Naive thymus-derived CD4-positive, alpha-beta T cell (primary cell): ENCODE data around the gene PARD3B. TPM values are rescaled to one million over a fixed set of nuclear protein-coding genes. Genes with fewer than 3 reads are reported as not detected.

Source experiments
- ATAC-seq: fragments of 150-1000 bp; cut with Tn5 transposase; 2 replicates; pipeline ENCODE4 v1.10.0; 2021; ENCODE audit warnings: mild to moderate bottlenecking, moderate library complexity
- CTCF ChIA-PET: fragments of 350-600 bp; sonication (Branson Sonifier 250); formaldehyde crosslinking; loops from one replicate; lab custom pipeline; 2021; ENCODE audit warnings: antibody characterized with exemption; lab: Charles Lee
- POLR2A ChIA-PET: fragments of 350-600 bp; sonication (Branson Sonifier 250); formaldehyde crosslinking; loops from one replicate; lab custom pipeline; 2021; ENCODE audit warnings: antibody characterized with exemption, inconsistent platforms; lab: Charles Lee
- DNase-seq, 9 donors: peaks; one replicate each; pipeline versions ENCODE4 v3.0.0 to v3.0.0-alpha.2; 2020 to 2022; ENCODE audit warnings: mixed read lengths in 1 of 9
- H3K27ac ChIP-seq: one replicate; pipeline ENCODE4 v1.7.0; 2013; ENCODE audit warnings: mild to moderate bottlenecking, low read depth, low read length, moderate library complexity
- H3K27me3 ChIP-seq, 2 donors: one replicate each; pipeline ENCODE4 v1.7.0; 2013; ENCODE audit warnings: low read length in 2 of 2, mild to moderate bottlenecking in 2 of 2, moderate library complexity in 2 of 2; ENCODE audit not compliant: control insufficient read depth in 2 of 2, insufficient read depth in 2 of 2
- H3K36me3 ChIP-seq, 3 experiments: 1 replicate in 2 of 3; 2 replicates in 1 of 3; pipeline ENCODE4 v1.7.0; 2013; ENCODE audit warnings: low read length in 3 of 3, mild to moderate bottlenecking in 3 of 3, moderate library complexity in 1 of 3; ENCODE audit not compliant: insufficient read depth in 3 of 3, control insufficient read depth in 2 of 3
- H3K4me1 ChIP-seq, 2 donors: one replicate each; pipeline ENCODE4 v1.7.0; 2013; ENCODE audit warnings: low read length in 2 of 2, mild to moderate bottlenecking in 2 of 2, moderate library complexity in 1 of 2; ENCODE audit not compliant: control insufficient read depth in 2 of 2, insufficient read depth in 2 of 2
- H3K4me3 ChIP-seq: 2 replicates; pipeline ENCODE4 v1.7.0; 2013; ENCODE audit warnings: mild to moderate bottlenecking, low read length
- H3K9me3 ChIP-seq, 3 experiments: 1 replicate in 2 of 3; 2 replicates in 1 of 3; pipeline ENCODE4 v1.7.0; 2013; ENCODE audit warnings: low read length in 3 of 3; ENCODE audit not compliant: control insufficient read depth in 2 of 3
- H3K27ac Mint-ChIP-seq, 9 donors: one replicate each; pipeline ENCODE4 v1.8.0; 2020 to 2022; ENCODE audit warnings: mixed read lengths in 9 of 9, mild to moderate bottlenecking in 8 of 9, moderate library complexity in 5 of 9, inconsistent platforms in 2 of 9
- H3K27me3 Mint-ChIP-seq, 5 donors: one replicate each; pipeline ENCODE4 v1.8.0; 2021 to 2022; ENCODE audit warnings: mixed read lengths in 5 of 5, mild to moderate bottlenecking in 1 of 5
- H3K36me3 Mint-ChIP-seq, 5 donors: one replicate each; pipeline ENCODE4 v1.8.0; 2020 to 2022; ENCODE audit warnings: mixed read lengths in 5 of 5, mild to moderate bottlenecking in 3 of 5, inconsistent platforms in 1 of 5
- H3K4me1 Mint-ChIP-seq, 7 donors: one replicate each; pipeline ENCODE4 v1.8.0; 2020 to 2022; ENCODE audit warnings: mixed read lengths in 7 of 7, mild to moderate bottlenecking in 3 of 7, inconsistent platforms in 1 of 7
- H3K4me3 Mint-ChIP-seq, 10 donors: one replicate each; pipeline ENCODE4 v1.8.0; 2020 to 2022; ENCODE audit warnings: mild to moderate bottlenecking in 10 of 10, mixed read lengths in 10 of 10, moderate library complexity in 6 of 10, inconsistent platforms in 2 of 10
- H3K9me3 Mint-ChIP-seq, 11 donors: one replicate each; pipeline ENCODE4 v1.8.0; 2020 to 2022; ENCODE audit warnings: mixed read lengths in 11 of 11, mild to moderate bottlenecking in 4 of 11, inconsistent platforms in 1 of 11, moderate library complexity in 1 of 11
- intact Hi-C, 2 donors: fragments of 100-400 bp; cut with micrococcal nuclease; formaldehyde crosslinking; loops; one replicate each; pipeline ENCODE4 v1.15.1; 2023
- polyA plus RNA-seq, 2 donors: library from polyadenylated mRNA; unstranded; fragments of 300-500 nt; fragmentation: Illumina TruSeq; gene quantifications; one replicate each; pipeline ENCODE4 v1.2.3, GENCODE V29; 2021
- total RNA-seq, 6 experiments: library from RNA in 5 of 6; stranded (reverse) in 5 of 6; gene quantifications; 1 replicate in 5 of 6; 2 replicates in 1 of 6; pipeline ENCODE4 v1.2.3 and lab custom pipeline; 2021 to 2026

The PARD3B gene
- total and polyA plus RNA-seq, 7 experiments from 2014 or later: 0.22 to 4.0 (median 0.87) TPM

- H3K36me3 ChIP-seq: no peaks in the 10 kb centered on the region
- H3K27ac ChIP-seq: no peak overlapping the region
- H3K4me3 ChIP-seq: no peak overlapping the region
- ATAC-seq (no peak), DNase-seq (no peak)
- Mint-ChIP-seq H3K27ac (no peak overlapping the region), H3K4me1 (no peaks in the 10 kb centered on the region), H3K27me3 (peaks cover 0 to 31% (median 0%) of the 10 kb centered on the region in 5 donors), H3K9me3 (peaks cover 0 to 4% (median 0%) of the 10 kb centered on the region in 11 donors), H3K36me3 (no peaks in the 10 kb centered on the region), H3K4me3 (no peak overlapping the region)
- intact Hi-C loops: no loop called here
- no peaks in the 10 kb centered on the region for H3K27me3 ChIP-seq
- ChIA-PET POLR2A (no interaction called here), CTCF (no interaction called here)
- H3K4me1 ChIP-seq: no peaks in the 10 kb centered on the region
- no peaks in the 10 kb centered on the region for H3K9me3 ChIP-seq
These were observed 931.9 kb downstream of the PARD3B start for GRCh38 chr2:205477016-205477705.

DNA sequence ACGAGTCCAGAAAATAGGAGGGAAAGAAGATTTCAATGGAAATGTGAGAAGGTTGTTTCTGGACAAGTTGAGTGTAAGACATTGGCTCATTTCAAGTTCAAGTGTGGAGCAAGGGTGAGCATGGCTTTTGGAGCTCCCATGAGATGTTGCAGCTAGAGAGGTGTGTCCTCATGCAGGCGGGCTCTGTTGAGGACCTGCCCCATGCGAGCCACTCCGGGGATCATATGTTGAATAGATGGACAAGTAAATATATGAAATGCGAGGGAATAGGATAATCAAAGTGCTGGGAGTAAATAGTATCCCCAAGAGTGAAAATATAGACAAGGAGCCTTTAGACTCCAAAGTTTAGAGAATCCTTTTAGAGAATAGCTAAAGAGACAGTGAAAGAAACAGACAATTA is 936.6 kb downstream of the PARD3B start:
- H3K36me3 Mint-ChIP-seq: no peaks in the 10 kb centered on the region
- H3K27ac ChIP-seq: no peak overlapping the region
- CTCF ChIA-PET: no interaction called here

DNA sequence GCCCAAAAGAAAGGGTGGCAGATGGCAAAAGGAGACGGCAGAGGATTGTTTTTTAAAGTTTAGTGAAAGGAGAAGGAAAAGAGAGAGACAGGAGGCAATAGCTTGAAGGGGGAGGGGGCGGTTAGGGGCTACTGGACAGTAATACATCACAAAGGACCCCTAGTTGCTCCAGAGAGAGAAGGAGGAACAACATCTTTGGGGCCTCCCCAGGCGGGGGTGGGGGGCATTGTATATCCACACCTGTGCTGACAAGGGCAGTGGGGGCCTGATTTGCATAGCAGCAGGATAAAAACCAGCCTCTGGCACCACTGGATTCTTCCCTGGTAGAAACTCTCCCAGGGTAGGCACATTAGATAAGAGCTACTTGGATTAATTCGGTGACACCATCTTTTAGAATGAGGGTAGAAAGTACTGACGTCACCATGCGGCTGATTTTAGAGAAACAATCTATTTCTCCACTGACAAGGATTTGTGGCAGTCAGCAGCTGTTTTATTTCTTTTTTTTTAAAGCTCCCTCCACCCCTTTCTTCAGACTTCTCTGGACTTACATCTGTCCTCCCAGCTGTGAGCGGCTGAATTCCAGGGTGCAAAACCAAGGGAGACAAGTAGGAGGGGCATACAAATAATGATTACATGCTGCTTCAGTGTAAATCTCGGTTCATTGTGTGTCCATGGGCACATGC is 937.3 kb downstream of the PARD3B start:
- H3K4me1 Mint-ChIP-seq: peaks cover 0 to 1% (median 0%) of the 10 kb centered on the region in 7 donors
- Histone ChIP-seq H3K4me1 (no peaks in the 10 kb centered on the region), H3K4me3 (no peak overlapping the region), H3K9me3 (no peaks in the 10 kb centered on the region), H3K27ac (no peak overlapping the region), H3K27me3 (no peaks in the 10 kb centered on the region), H3K36me3 (no peaks in the 10 kb centered on the region)
- POLR2A ChIA-PET: no interaction called here
- H3K27me3 Mint-ChIP-seq: peaks cover 0 to 20% (median 0%) of the 10 kb centered on the region in 5 donors
- H3K36me3 Mint-ChIP-seq: no peaks in the 10 kb centered on the region
- no peak overlapping the region for H3K27ac Mint-ChIP-seq
- no peak for ATAC-seq
- no peak for DNase-seq
- no peak overlapping the region for H3K4me3 Mint-ChIP-seq
- peaks cover 0 to 3% (median 0%) of the 10 kb centered on the region in 11 donors for H3K9me3 Mint-ChIP-seq
- CTCF ChIA-PET: no interaction called here
- intact Hi-C loops: no loop called here

More for the DNA sequence above, 936.6 kb downstream of the PARD3B start:
- Histone ChIP-seq H3K4me1 (no peaks in the 10 kb centered on the region), H3K36me3 (no peaks in the 10 kb centered on the region), H3K4me3 (no peak overlapping the region), H3K9me3 (no peaks in the 10 kb centered on the region), H3K27me3 (no peaks in the 10 kb centered on the region)
- POLR2A ChIA-PET: no interaction called here
- Mint-ChIP-seq H3K9me3 (peaks cover 0 to 3% (median 0%) of the 10 kb centered on the region in 11 donors), H3K27me3 (peaks cover 0 to 25% (median 0%) of the 10 kb centered on the region in 5 donors), H3K4me3 (no peak overlapping the region), H3K27ac (no peak overlapping the region), H3K4me1 (peaks cover 0 to 1% (median 0%) of the 10 kb centered on the region in 7 donors)
- ATAC-seq (no peak), DNase-seq (no peak)
- intact Hi-C loops: no loop called here

- H3K27me3 Mint-ChIP-seq: peaks cover 0 to 19% (median 0%) of the 10 kb centered on the region in 5 donors
- no peak overlapping the region for H3K4me3 Mint-ChIP-seq
- DNase-seq (no peak), ATAC-seq (no peak)
- Histone ChIP-seq H3K4me3 (no peak overlapping the region), H3K36me3 (no peaks in the 10 kb centered on the region), H3K4me1 (no peaks in the 10 kb centered on the region), H3K27ac (no peak overlapping the region), H3K27me3 (no peaks in the 10 kb centered on the region), H3K9me3 (no peaks in the 10 kb centered on the region)
- no peak overlapping the region for H3K27ac Mint-ChIP-seq
- intact Hi-C loops: no loop called here
- peaks cover 0 to 1% (median 0%) of the 10 kb centered on the region in 7 donors for H3K4me1 Mint-ChIP-seq
- CTCF ChIA-PET: no interaction called here
- peaks cover 0 to 3% (median 0%) of the 10 kb centered on the region in 11 donors for H3K9me3 Mint-ChIP-seq
- POLR2A ChIA-PET: no interaction called here
- no peaks in the 10 kb centered on the region for H3K36me3 Mint-ChIP-seq
These were observed 937.8 kb downstream of the PARD3B start for GRCh38 chr2:205483095-205483494.

- H3K4me3 ChIP-seq: no peak overlapping the region
- no peaks in the 10 kb centered on the region for H3K36me3 Mint-ChIP-seq
- peaks cover 0 to 16% (median 0%) of the 10 kb centered on the region in 5 donors for H3K27me3 Mint-ChIP-seq
- H3K4me1 Mint-ChIP-seq: peaks cover 0 to 1% (median 0%) of the 10 kb centered on the region in 7 donors
- no peaks in the 10 kb centered on the region for H3K27me3 ChIP-seq
- intact Hi-C loops: no loop called here
- no peak overlapping the region for H3K27ac ChIP-seq
- H3K27ac Mint-ChIP-seq: no peak overlapping the region
- no peaks in the 10 kb centered on the region for H3K4me1 ChIP-seq
- CTCF ChIA-PET: no interaction called here
- ATAC-seq (no peak), DNase-seq (no peak)
- H3K4me3 Mint-ChIP-seq: no peak overlapping the region
- peaks cover 0 to 3% (median 0%) of the 10 kb centered on the region in 11 donors for H3K9me3 Mint-ChIP-seq
- H3K9me3 ChIP-seq: no peaks in the 10 kb centered on the region
- H3K36me3 ChIP-seq: no peaks in the 10 kb centered on the region
- POLR2A ChIA-PET: no interaction called here
These were observed 938.9 kb downstream of the PARD3B start for GRCh38 chr2:205484215-205484614.

GRCh38 chr2:205484764-205485163 is 939.5 kb downstream of the PARD3B start:
- DNase-seq (no peak), ATAC-seq (no peak)
- POLR2A ChIA-PET: no interaction called here
- no peaks in the 10 kb centered on the region for H3K4me1 ChIP-seq
- Mint-ChIP-seq H3K4me3 (no peak overlapping the region), H3K27me3 (peaks cover 0 to 16% (median 0%) of the 10 kb centered on the region in 5 donors), H3K9me3 (peaks cover 0 to 3% (median 0%) of the 10 kb centered on the region in 11 donors), H3K27ac (no peak overlapping the region), H3K36me3 (no peaks in the 10 kb centered on the region), H3K4me1 (peaks cover 0 to 1% (median 0%) of the 10 kb centered on the region in 7 donors)
- no peaks in the 10 kb centered on the region for H3K36me3 ChIP-seq
- no peaks in the 10 kb centered on the region for H3K27me3 ChIP-seq
- intact Hi-C loops: no loop called here
- no peak overlapping the region for H3K4me3 ChIP-seq
- CTCF ChIA-PET: no interaction called here
- H3K9me3 ChIP-seq: no peaks in the 10 kb centered on the region
- no peak overlapping the region for H3K27ac ChIP-seq
